ENCODE data around the gene B3GNT7.
"Not testable (repeated sequence)": the region's sequence is repeated elsewhere in the genome, so short reads cannot be mapped to it uniquely, and the experiment has no call there.

Gene B3GNT7

GRCh38 chr2:231367178-231367577 is 28.3 kb upstream of the B3GNT7 start:
- no peak for DNase-seq

DNA sequence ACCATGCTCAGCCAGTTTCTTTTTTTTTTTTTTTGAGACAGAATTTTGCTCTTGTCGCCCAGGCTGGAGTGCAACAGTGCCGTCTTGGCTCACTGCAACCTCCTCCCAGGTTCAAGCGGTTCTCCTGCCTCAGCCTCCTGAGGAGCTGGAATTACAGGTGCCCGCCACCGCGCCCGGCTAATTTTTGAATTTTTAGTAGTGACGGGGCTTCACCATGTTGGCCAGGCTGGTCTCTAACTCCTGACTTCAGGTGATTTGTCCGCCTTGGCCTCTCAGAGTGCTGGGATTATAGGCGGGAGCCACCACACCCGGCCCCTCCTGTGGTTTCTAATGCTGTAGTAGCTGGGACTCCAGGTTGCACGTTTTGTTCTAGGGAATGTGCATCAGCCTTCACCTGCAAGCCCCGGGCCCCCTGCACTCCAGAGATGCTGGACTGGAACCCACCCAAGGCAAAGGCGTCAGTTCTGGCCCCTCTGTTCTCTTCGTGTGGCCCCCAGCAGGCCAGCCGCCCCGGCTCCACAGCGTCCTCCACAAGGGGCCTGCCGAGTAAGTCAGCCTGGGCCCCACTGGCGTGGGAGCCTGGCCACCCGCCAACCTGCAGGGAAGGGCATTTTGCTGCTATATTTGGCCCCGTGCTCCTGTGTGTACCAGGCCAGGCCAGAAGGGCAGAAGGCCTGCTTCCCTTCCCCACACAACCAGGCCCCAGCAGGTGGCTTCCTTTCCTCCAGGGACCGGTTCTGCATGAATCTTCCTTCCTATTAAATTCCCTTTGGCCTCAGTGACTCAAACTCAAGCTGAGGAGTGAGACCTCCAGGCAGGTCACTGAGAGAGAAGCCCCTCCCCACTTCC is 25.7 kb upstream of the B3GNT7 start:
- no peak for DNase-seq

GRCh38 chr2:231370429-231370748 is 25.1 kb upstream of the B3GNT7 start:
- no peak for DNase-seq

DNA sequence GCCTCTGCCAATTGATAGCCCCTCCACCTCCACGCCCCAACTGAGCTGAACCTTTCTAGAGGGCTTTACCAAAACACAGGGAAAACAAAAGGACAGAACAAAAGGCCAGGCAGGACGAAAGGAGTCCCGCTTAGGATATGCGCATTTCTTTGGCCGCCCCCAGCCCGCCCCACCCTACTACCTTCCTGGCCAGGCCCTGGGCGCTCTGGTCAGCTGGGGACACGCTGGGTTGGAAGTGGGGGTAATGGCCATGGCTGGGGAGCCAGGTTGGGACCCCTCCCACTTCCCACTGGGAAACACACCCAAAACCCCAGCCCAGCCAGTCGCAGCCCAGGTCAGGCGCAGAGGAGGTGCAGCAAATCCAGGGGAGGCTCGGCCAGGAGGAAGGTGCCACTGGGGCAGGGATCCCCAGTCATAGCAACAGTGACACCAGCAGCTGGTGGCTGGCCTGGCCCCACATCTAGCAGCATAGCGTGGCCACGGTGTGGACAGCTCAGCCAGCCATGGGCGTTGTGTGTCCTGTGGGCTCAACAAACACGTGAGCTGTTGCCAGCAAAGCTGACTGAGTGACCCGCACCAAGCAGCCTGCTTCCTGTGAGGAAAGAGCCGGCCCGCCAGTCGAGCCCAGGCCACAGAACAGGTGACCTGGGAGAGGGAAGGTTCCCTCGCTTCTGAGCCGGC is 24.6 kb upstream of the B3GNT7 start:
- DNase-seq = no peak

DNA sequence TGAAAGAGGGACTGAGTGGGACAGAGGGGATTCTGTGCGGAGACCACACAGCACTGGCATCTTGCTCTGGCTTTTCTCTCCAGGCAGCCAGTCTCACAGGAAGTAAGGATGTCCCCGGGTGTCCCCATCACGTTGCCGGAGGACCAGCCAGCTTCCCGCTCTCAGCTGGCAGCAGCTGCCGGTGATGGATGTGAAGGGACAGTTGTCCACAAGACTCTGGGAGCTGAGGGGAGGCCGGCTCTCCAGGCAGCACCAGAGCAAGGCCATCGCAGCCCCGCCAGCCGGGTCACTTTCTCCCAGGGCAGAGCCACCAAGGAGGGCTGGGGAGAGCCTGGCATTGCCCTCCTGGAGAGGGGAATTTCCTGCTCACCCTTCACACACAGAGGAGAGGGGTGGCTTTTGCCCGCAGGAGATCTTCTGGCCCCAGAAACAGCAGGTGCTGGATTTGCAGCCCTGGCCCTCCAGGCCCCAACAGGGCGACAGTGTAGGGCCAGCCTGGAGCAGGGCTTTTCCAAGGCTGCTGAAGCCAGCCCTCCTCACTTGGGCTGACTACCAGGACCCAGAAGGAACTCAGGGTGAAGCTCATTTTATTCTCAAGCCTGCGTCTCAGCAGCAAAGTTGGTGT is 24.0 kb upstream of the B3GNT7 start:
- DNase-seq = no peak

GRCh38 chr2:231372326-231372725 is 23.2 kb upstream of the B3GNT7 start:
- no peak for DNase-seq

- DNase-seq = no peak
Measured at GRCh38 chr2:231373184-231373583, 22.3 kb upstream of the B3GNT7 start.

DNA sequence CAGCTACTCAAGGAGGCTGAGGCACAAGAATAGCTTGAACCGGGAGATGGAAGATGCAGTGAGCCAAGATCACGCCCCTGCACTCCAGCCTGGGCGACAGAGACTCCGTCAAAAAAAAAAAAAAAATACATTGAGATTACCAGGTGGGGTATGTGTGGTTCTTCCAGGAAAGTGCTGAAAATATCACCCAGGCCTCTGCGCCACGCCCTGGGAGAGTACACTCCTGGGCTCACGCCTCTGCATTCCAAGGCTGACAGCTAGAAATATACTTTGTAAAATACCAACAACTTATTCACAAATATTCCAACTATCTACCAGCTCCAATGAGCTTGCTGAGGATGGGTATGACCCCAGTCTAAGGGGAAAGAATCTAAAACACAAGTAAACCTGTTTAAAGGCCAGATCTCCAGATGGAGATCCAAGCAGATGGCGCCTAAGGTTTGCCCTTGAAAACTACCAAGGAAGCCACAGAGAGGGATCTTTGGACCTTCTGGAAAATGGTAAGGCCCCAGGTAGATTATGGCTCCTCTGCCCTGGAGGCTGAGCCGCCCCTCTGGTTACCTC is 21.6 kb upstream of the B3GNT7 start:
- DNase-seq = no peak

DNA sequence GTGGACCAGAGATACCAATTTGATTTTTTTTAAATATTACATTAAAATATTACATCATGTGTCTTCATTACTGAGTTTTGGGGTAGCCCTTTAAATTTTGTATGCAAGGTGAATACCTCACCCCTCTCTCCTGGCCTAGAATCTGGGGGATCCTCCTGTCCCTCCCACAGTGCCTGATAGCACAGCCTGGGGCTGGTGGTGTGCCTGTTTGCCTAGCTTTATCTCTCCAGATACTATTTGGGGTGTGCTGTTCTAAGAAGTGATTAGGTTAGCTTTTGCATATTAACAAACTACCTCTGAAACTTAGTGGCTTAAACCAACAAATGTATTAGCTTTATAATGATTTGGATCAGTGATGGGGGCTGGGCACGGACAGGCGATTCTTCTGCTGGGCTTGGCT is 20.7 kb upstream of the B3GNT7 start:
- DNase-seq = no peak

- not testable (repeated sequence) for DNase-seq
Measured at GRCh38 chr2:231375994-231376615, 19.4 kb upstream of the B3GNT7 start.

DNA sequence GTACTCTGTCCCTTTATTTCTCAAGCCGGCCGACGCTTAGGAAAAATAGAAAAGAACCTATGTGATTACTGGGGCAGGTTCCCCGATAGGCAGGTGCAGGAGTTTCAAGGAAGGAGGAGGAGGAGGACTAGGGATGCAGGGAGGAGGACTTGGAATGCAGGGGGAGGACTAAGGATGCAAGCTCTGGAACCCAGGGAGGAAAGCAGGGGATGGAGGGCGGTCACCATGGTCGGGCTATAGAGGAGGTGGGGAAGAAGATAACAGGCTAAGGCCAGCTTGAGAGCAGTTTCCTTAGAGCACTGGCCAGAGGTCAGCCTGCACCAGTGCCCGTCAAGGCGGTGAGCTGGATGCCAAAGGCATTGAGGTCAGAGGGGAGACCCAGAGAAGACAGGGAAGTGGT is 18.7 kb upstream of the B3GNT7 start:
- no peak for DNase-seq

GRCh38 chr2:231378026-231378722 is 17.3 kb upstream of the B3GNT7 start:
- no peak for DNase-seq

- DNase-seq = no peak
Measured at GRCh38 chr2:231379266-231380215, 16.0 kb upstream of the B3GNT7 start.

- DNase-seq = no peak
Measured at GRCh38 chr2:231380307-231380706, 15.2 kb upstream of the B3GNT7 start.

- DNase-seq = no peak
Measured at GRCh38 chr2:231380991-231381847, 14.3 kb upstream of the B3GNT7 start.

DNA sequence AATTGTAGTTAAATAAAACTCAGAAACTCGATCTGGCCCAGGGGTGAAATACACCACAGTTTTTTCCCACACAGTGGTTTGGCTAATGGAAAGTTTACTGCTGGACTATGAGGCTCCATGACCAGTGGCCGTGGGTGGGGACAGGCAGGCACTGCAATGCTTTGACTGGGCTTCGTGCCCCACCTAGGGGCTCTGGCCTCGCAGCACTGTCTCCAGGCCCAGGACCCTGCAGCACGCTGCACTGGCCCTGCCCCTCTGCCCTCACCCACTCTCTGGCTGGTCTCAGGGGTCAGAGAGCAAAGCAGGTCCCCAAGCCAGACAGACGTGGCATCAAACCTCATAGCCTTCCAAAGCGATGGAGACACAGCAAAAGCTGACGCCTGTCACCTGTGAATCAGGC is 13.4 kb upstream of the B3GNT7 start:
- DNase-seq = no peak

- no peak for DNase-seq
Measured at GRCh38 chr2:231383416-231384108, 11.9 kb upstream of the B3GNT7 start.

DNA sequence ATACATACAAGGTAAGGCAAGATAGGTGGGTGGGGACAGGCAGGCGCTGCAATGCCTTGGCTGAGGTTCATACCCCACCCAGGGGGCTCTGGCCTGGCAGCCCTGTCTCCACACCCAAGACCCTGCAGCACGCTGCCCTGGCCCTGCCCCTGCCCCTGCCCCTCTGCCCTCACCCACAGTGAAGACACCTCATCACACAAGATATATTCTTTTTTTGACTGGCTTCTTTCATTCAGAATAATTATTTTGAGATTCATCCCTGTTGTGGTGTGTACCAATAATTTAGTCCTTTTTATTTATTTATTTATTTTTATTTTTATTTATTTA is 11.4 kb upstream of the B3GNT7 start:
- no peak for DNase-seq

GRCh38 chr2:231384970-231385369 is 10.5 kb upstream of the B3GNT7 start:
- DNase-seq = no peak

DNA sequence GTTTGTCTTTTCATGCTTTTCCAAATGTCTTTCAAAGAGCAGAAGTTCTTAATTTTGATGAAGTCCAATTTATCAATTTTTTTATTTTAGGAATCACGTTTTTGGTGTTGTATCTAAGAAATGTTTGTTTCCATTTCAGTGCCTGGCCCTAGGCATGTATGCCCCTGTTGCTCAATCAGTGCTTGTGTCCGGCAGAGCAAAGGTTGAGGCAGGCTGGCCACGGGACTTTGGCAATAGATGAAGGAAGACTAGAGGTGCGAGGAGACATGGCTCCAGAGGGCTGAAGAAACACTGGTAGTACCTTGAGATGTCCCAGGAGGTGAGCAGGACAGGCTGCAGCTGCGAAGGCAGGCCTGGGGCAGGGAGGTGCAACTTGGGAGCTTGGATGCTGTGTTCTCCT is 10.1 kb upstream of the B3GNT7 start:
- DNase-seq = no peak

All from fibroblast of skin of abdomen (primary cell).